ENCODE results near the gene CALCOCO2.
A peak's percentile ranks its signal among the peaks of the same experiment; 100 is the strongest.
"Not testable (repeated sequence)": the region's sequence is repeated elsewhere in the genome, so short reads cannot be mapped to it uniquely, and the experiment has no call there.

CALCOCO2 gene

GRCh38 chr17:48795444-48796162, 35.2 kb upstream of the CALCOCO2 start:
- no peak for TF ChIP-seq CTCF (IDR thresholded peaks at IDR 0.05)
- Histone ChIP-seq H3K4me3 (no peak overlapping the region), H3K27ac (no peak overlapping the region)
- no peak for DNase-seq (ENCODE audit: low spot score)

- H3K4me3 ChIP-seq; DNase-seq (ENCODE audit: low spot score); H3K27ac ChIP-seq: not testable (repeated sequence)
Measured at GRCh38 chr17:48796163-48796522, 34.7 kb upstream of the CALCOCO2 start.

- no peak for TF ChIP-seq CTCF (IDR thresholded peaks at IDR 0.05)
- H3K27ac ChIP-seq, result no peak overlapping the region
- no peak overlapping the region for H3K4me3 ChIP-seq
- DNase-seq (ENCODE audit: low spot score), result no peak
Measured at GRCh38 chr17:48799069-48799723, 31.6 kb upstream of the CALCOCO2 start.

GRCh38 chr17:48800626-48801217, 30.1 kb upstream of the CALCOCO2 start:
- DNase-seq (ENCODE audit: low spot score), result no peak
- Histone ChIP-seq H3K4me3 (no peak overlapping the region), H3K27ac (no peak overlapping the region)
- TF ChIP-seq CTCF (IDR thresholded peaks at IDR 0.05), result no peak

GRCh38 chr17:48804936-48805411, 25.9 kb upstream of the CALCOCO2 start:
- H3K27ac ChIP-seq, result no peak overlapping the region
- TF ChIP-seq CTCF (IDR thresholded peaks at IDR 0.05), result peak; percentile 87
- DNase-seq (ENCODE audit: low spot score), result no peak

GRCh38 chr17:48809182-48809581, 21.7 kb upstream of the CALCOCO2 start:
- Histone ChIP-seq H3K27ac (no peak overlapping the region), H3K4me3 (no peak overlapping the region)
- no peak for DNase-seq (ENCODE audit: low spot score)
- TF ChIP-seq CTCF (IDR thresholded peaks at IDR 0.05), result no peak

More at GRCh38 chr17:48804936-48805411, 25.9 kb upstream of the CALCOCO2 start:
- H3K4me3 ChIP-seq, result no peak overlapping the region

- no peak for DNase-seq (ENCODE audit: low spot score)
- Histone ChIP-seq H3K27ac (no peak overlapping the region), H3K4me3 (no peak overlapping the region)
- TF ChIP-seq CTCF (IDR thresholded peaks at IDR 0.05), result no peak
Measured at GRCh38 chr17:48812001-48812400, 18.8 kb upstream of the CALCOCO2 start.

All from coronary artery (tissue), 2 donors.